ENCODE measurements around the gene CAMK1. TPM values are rescaled to one million over a fixed set of nuclear protein-coding genes. Genes with fewer than 3 reads are reported as not detected.

Gene CAMK1
- total RNA-seq, 2 experiments from 2014 or later: 33.5 to 35.7 TPM

DNA sequence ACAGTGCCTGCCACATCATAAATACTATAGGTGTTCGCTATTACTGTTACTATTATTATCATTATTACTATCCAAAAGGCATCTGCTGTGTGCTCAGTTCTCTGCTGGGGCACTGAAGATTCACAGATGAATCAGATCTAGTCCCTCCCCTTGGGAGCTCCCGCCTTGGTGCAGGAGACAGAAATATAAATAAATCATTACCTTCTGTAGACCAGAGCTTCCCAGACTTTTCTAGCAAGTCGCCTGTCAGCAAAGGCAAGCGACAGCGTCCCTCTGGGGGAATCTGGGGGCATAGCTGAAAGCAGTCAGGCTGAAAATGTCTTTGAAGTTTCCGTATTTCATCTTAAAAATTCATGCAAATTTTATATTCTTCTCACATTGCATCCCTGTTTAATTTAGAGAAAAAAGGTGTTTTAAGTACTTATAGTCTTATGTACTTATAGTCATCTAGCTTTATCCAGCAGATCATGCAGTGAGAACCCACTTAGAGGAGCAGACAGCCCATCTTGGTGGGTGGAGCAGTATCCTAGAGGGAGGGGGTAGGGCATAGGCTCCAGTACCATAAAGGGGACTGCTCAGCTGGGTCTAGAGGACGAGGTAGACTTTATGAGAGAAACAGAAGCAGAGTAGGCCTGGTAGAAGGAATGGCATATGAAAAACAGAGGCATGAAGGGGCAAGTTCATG is 48.6 kb downstream of the CAMK1 start:
- no peak for ATAC-seq
- H3K27ac Mint-ChIP-seq: no peak overlapping the region
- H3K4me1 Mint-ChIP-seq (ENCODE audit: low read depth): no peaks in the 10 kb centered on the region
- POLR2A ChIA-PET: no interaction called here
- no peaks in the 10 kb centered on the region for H3K36me3 Mint-ChIP-seq (ENCODE audit: low read depth)
- peaks cover 9% of the 10 kb centered on the region for H3K27me3 Mint-ChIP-seq (ENCODE audit: low read depth)
- CTCF ChIA-PET: interaction anchor here (0.5 to 2.5 kb wide), 2 partner anchors 218 to 527 kb away, joined by 3 to 8 read pairs; partner anchors contain the start of gene TATDN2
- no peak overlapping the region for H3K4me3 Mint-ChIP-seq
- H3K9me3 Mint-ChIP-seq (ENCODE audit: insufficient read depth): no peaks in the 10 kb centered on the region
- DNase-seq: no peak

DNA sequence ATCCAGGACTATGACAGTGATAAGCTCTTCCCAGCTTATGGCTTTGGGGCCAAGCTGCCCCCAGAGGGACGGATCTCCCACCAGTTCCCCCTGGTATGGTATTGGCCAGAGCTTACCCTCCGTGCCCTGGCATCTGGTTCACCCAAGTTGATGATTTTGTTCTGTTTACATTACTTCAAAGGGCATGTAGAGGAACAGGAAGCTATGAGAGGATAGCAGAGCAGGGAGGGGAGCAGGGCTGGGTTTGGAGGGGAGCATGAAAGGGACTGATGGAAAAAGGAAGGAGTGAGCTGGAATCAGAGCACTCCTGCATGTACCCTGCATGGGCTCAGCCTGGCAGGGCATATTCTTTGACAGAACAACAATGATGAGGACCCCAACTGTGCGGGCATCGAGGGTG is 51.6 kb downstream of the CAMK1 start:
- Mint-ChIP-seq H3K4me1 (ENCODE audit: low read depth) (no peaks in the 10 kb centered on the region), H3K27ac (no peak overlapping the region), H3K4me3 (no peak overlapping the region), H3K36me3 (ENCODE audit: low read depth) (no peaks in the 10 kb centered on the region), H3K9me3 (ENCODE audit: insufficient read depth) (no peaks in the 10 kb centered on the region), H3K27me3 (ENCODE audit: low read depth) (peaks cover 13% of the 10 kb centered on the region)
- ATAC-seq: no peak
- no peak for DNase-seq
- CTCF ChIA-PET: interaction anchor here (1.0 to 1.3 kb wide), 2 partner anchors 9 to 24 kb away, joined by 3 to 10 read pairs; no protein-coding TSS in a partner anchor
- POLR2A ChIA-PET: interaction anchor here (1.5 kb wide), 1 partner anchor 36 kb away, joined by 3 read pairs; no protein-coding TSS in a partner anchor

DNA sequence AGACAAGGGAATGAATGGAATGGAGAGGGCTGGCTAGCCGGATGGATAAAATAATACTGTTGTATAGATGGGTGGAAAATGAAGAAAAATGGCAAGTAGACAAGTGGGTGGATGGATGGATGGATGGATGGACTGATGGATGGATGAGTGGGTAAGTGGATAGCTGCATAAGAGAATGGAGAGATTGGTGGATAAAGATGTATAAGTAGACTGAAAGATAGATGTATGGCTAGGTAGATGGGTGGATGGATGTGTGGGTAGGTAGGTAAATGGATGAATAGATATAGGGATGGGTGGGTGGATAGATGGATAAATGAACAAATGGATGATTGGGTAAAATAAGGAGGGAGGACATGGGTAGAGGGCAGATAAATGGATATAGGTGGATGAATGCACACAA is 52.2 kb downstream of the CAMK1 start:
- ChIA-PET CTCF (interaction anchor here (1.0 to 1.9 kb wide), 3 partner anchors 10 to 24 kb away, joined by 3 to 10 read pairs (median 4); partner anchors contain the start of gene BRPF1), POLR2A (interaction anchor here (1.5 kb wide), 1 partner anchor 37 kb away, joined by 3 read pairs; no protein-coding TSS in a partner anchor)
- no peak overlapping the region for H3K27ac Mint-ChIP-seq
- no peaks in the 10 kb centered on the region for H3K9me3 Mint-ChIP-seq (ENCODE audit: insufficient read depth)
- H3K27me3 Mint-ChIP-seq (ENCODE audit: low read depth): peaks cover 12% of the 10 kb centered on the region
- no peaks in the 10 kb centered on the region for H3K4me1 Mint-ChIP-seq (ENCODE audit: low read depth)
- no peak for DNase-seq
- no peaks in the 10 kb centered on the region for H3K36me3 Mint-ChIP-seq (ENCODE audit: low read depth)
- ATAC-seq: no peak
- H3K4me3 Mint-ChIP-seq: no peak overlapping the region

DNA sequence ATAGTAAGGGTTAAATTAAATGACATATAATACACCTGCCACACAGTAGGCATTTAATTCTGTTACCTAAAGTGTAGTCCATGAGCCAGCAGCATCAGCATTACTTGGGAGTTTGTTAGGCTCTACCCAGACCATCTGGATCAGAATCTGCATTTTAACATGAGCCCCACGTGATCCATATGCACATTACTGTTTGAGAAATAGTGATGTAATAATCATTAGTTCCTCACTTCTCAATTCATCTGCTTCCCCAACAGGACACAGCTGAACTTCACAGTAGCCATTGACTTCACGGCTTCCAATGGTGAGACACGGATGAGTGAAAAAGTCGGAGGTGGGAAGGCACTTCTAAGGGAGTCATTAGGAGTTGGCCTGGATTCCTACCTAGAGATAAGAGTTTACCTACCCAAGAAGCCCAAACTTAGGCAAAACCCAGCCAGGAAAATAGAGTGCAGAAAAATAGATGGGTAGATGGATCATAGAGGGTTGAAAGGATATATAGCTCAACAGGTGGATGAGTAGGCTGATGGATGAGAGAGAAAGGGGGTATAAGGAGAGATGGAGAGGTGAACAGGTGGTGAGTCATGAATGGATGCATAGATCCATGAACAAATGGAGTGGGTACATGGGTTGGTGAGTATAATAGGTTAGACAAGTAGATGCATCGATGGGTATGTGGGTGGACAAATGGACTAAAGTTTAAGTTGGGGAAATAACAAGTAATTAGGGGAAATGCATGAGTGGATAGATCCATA is 52.8 kb downstream of the CAMK1 start:
- no peak for DNase-seq
- Mint-ChIP-seq H3K4me1 (ENCODE audit: low read depth) (no peaks in the 10 kb centered on the region), H3K4me3 (no peak overlapping the region), H3K27me3 (ENCODE audit: low read depth) (peaks cover 12% of the 10 kb centered on the region), H3K36me3 (ENCODE audit: low read depth) (no peaks in the 10 kb centered on the region), H3K27ac (no peak overlapping the region), H3K9me3 (ENCODE audit: insufficient read depth) (no peaks in the 10 kb centered on the region)
- POLR2A ChIA-PET: interaction anchor here (1.5 kb wide), 1 partner anchor 37 kb away, joined by 3 read pairs; no protein-coding TSS in a partner anchor
- CTCF ChIA-PET: interaction anchor here (1.9 to 2.2 kb wide), 2 partner anchors 10 to 14 kb away, joined by 4 to 11 read pairs; partner anchors contain the start of gene BRPF1
- no peak for ATAC-seq

DNA sequence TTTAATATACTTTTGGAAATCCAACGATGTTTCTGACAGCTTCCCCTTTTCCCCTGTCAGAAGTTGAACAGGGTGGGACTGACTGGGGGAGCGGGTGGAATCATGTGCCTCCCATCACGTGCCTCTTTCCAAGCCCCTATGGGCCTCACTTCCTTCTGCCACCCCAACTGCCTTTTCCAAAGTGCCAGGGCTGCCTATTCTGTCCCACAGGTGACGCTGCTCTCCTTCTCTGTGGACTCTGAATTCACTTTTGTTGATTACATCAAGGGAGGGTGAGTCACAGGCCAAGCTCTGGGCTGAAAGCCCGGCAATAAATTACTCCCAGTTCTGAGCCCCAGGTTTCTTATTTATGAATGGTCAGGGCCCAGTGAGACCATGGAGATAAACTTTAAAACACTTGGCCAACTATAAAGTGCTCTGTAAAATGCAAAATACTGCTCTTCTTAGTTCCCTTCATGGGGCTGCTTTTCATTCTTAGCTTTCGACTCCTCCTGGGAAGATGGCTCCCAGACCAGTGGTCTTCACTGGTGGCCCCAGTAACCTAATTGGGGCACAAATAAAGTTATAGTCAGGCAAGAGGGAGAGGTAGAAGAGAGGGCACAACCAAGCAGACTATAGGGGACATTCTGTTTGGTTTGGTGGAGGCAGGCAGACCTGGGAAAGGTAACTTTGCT is 53.8 kb downstream of the CAMK1 start:
- H3K36me3 Mint-ChIP-seq (ENCODE audit: low read depth): no peaks in the 10 kb centered on the region
- H3K4me1 Mint-ChIP-seq (ENCODE audit: low read depth): no peaks in the 10 kb centered on the region
- DNase-seq (no peak), ATAC-seq (peak; percentile 61)
- H3K27ac Mint-ChIP-seq: no peak overlapping the region
- CTCF ChIA-PET: interaction anchor here (1.2 to 2.2 kb wide), 3 partner anchors 11 to 56 kb away, joined by 3 to 11 read pairs (median 4); partner anchors contain the start of gene BRPF1
- POLR2A ChIA-PET: no interaction called here
- peaks cover 8% of the 10 kb centered on the region for H3K27me3 Mint-ChIP-seq (ENCODE audit: low read depth)
- no peaks in the 10 kb centered on the region for H3K9me3 Mint-ChIP-seq (ENCODE audit: insufficient read depth)
- H3K4me3 Mint-ChIP-seq: no peak overlapping the region

DNA sequence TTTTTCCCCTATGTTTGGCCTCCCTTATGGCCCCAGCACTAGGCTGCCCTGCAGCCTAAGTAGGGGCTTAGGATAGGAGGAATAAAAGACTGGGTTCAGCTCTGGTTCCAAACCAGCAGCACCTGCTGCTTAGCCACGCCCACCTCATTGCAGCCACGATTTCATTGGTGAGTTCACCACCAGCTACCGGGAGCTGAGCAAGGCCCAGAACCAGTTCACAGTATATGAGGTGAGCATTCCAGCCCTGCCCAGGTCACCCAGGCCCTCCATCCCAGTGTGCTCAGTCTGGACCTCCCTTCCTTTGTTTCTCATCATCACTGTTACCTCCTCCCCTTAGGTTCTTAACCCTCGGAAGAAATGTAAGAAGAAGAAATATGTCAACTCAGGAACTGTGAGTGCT is 54.6 kb downstream of the CAMK1 start:
- Mint-ChIP-seq H3K36me3 (ENCODE audit: low read depth) (no peaks in the 10 kb centered on the region), H3K27me3 (ENCODE audit: low read depth) (peaks cover 8% of the 10 kb centered on the region), H3K9me3 (ENCODE audit: insufficient read depth) (no peaks in the 10 kb centered on the region), H3K27ac (no peak overlapping the region), H3K4me3 (no peak overlapping the region), H3K4me1 (ENCODE audit: low read depth) (no peaks in the 10 kb centered on the region)
- DNase-seq: no peak
- POLR2A ChIA-PET: no interaction called here
- ATAC-seq: no peak
- CTCF ChIA-PET: interaction anchor here (1.2 to 2.2 kb wide), 2 partner anchors 12 to 56 kb away, joined by 3 to 11 read pairs; no protein-coding TSS in a partner anchor

DNA sequence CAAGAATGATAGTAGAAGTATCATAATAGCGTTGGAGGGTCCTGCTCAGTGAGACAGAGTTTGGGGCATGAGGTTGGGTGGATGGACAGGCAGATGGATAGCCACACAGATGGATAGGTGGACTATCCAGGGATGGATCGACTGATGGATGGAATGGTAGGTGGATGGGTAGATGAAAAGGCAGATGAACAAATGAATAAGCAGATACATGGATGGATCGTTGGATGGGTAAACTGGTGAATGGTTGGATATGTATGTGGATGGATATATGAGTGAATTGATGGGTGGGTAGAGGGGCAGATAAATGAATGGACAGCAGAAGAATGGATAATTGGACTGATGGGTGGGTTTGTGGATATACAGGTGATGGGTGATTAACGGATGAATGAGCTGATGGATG is 56.6 kb downstream of the CAMK1 start:
- CTCF ChIA-PET: no interaction called here
- H3K27me3 Mint-ChIP-seq (ENCODE audit: low read depth): peaks cover 8% of the 10 kb centered on the region

DNA sequence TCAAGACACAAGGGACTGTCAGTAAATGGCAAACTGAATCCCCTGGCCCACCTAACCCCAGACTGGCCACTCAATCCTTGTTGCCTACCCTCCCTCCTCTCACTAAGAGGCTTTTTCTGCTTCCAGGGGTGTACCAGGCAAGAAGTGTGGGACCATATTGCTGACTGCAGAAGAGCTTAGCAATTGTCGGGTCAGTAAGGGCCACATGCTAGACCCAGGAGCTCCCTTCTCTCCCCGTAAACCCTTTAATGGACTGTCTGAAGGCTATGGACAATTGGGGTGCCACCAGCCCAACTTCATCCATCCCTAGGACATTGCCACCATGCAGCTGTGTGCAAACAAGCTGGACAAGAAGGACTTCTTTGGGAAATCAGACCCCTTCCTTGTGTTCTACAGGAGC is 57.3 kb downstream of the CAMK1 start:
- H3K4me3 Mint-ChIP-seq: no peak overlapping the region
- ChIA-PET CTCF (interaction anchor here (1.3 to 1.4 kb wide), 2 partner anchors 15 to 20 kb away, joined by 3 to 5 read pairs; no protein-coding TSS in a partner anchor), POLR2A (no interaction called here)
- H3K4me1 Mint-ChIP-seq (ENCODE audit: low read depth): no peaks in the 10 kb centered on the region
- no peak overlapping the region for H3K27ac Mint-ChIP-seq
- DNase-seq (no peak), ATAC-seq (no peak)
- no peaks in the 10 kb centered on the region for H3K9me3 Mint-ChIP-seq (ENCODE audit: insufficient read depth)
- peaks cover 7% of the 10 kb centered on the region for H3K27me3 Mint-ChIP-seq (ENCODE audit: low read depth)
- H3K36me3 Mint-ChIP-seq (ENCODE audit: low read depth): no peaks in the 10 kb centered on the region

More for the DNA sequence above, 56.6 kb downstream of the CAMK1 start:
- H3K27ac Mint-ChIP-seq: no peak overlapping the region
- ATAC-seq (no peak), DNase-seq (no peak)
- H3K9me3 Mint-ChIP-seq (ENCODE audit: insufficient read depth): no peaks in the 10 kb centered on the region
- no peak overlapping the region for H3K4me3 Mint-ChIP-seq
- POLR2A ChIA-PET: no interaction called here
- H3K36me3 Mint-ChIP-seq (ENCODE audit: low read depth): no peaks in the 10 kb centered on the region
- H3K4me1 Mint-ChIP-seq (ENCODE audit: low read depth): no peaks in the 10 kb centered on the region

DNA sequence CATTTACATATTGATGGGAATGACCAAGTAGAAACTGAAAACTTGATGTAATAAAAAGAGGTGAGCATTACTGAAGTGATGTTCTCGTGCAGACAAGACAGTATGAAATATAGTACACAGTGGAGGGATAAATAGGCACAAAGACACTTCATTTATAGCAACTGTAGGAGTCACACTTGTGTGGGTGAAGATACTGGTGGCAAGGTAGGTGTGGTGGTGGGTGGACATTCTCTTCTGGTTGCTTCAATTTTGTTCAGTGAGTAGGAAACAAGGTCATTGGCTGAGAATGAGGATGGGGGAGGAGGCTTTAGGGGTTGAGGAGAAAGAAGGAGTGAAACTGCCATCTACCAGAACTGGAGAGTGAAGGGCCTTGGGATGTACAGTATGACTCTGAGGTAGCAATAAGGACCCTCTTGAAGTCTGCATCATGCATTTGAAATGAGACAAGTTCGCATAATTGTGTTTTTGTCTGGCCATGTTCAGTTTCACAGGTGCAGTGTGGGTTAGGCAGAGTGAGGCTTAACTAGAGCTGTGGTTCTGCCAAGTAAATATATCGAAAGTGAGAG is 59.5 kb downstream of the CAMK1 start:
- Mint-ChIP-seq H3K27me3 (ENCODE audit: low read depth) (peaks cover 21% of the 10 kb centered on the region), H3K36me3 (ENCODE audit: low read depth) (no peaks in the 10 kb centered on the region), H3K4me3 (no peak overlapping the region), H3K4me1 (ENCODE audit: low read depth) (no peaks in the 10 kb centered on the region), H3K27ac (no peak overlapping the region), H3K9me3 (ENCODE audit: insufficient read depth) (no peaks in the 10 kb centered on the region)
- DNase-seq (no peak), ATAC-seq (no peak)
- ChIA-PET CTCF (no interaction called here), POLR2A (no interaction called here)

Measured in activated CD8-positive, alpha-beta T cell treated with anti-CD3 and anti-CD28 coated beads, Interleukin-2, amount 10 ng/mL, durations not matched to agents 7 days and 5 days (primary cell).